Activated naive CD8-positive, alpha-beta T cell treated with anti-CD3 and anti-CD28 coated beads, Interleukin-2, amount 10 ng/mL, durations not matched to agents 7 days and 5 days (primary cell): ENCODE data around the gene ELF1. TPM values are rescaled to one million over a fixed set of nuclear protein-coding genes. Genes with fewer than 3 reads are reported as not detected.

Source experiments
- ATAC-seq: fragments of 150-1000 bp; cut with Tn5 transposase; one replicate; pipeline ENCODE4 v1.10.0; 2021; ENCODE audit warnings: low read depth, moderate library complexity
- POLR2A ChIA-PET: fragments of 350-600 bp; sonication (Branson Sonifier 250); formaldehyde crosslinking; loops from one replicate; lab custom pipeline; 2021; ENCODE audit warnings: antibody characterized with exemption; lab: Charles Lee
- DNase-seq: peaks from one replicate; pipeline ENCODE4 v3.0.0; 2021
- H3K27ac Mint-ChIP-seq: one replicate; pipeline ENCODE4 v1.8.0; 2022; ENCODE audit warnings: mild to moderate bottlenecking, mixed read lengths
- H3K27me3 Mint-ChIP-seq: one replicate; pipeline ENCODE4 v1.8.0; 2022; ENCODE audit warnings: mild to moderate bottlenecking, moderate library complexity, mixed read lengths
- H3K36me3 Mint-ChIP-seq: one replicate; pipeline ENCODE4 v1.8.0; 2021; ENCODE audit warnings: mild to moderate bottlenecking, mixed read lengths
- H3K4me1 Mint-ChIP-seq: one replicate; pipeline ENCODE4 v1.8.0; 2021; ENCODE audit warnings: mixed read lengths
- H3K4me3 Mint-ChIP-seq: one replicate; pipeline ENCODE4 v1.8.0; 2022; ENCODE audit warnings: mild to moderate bottlenecking, moderate library complexity, mixed read lengths
- H3K9me3 Mint-ChIP-seq: one replicate; pipeline ENCODE4 v1.8.0; 2021; ENCODE audit warnings: mixed read lengths
- total RNA-seq, 2 experiments: library from RNA; stranded (reverse); gene quantifications; one replicate each; pipeline ENCODE4 v1.2.3, GENCODE V29; 2021

The ELF1 gene
- total RNA-seq = 100 to 1,000 TPM; 134 to 142 TPM

DNA sequence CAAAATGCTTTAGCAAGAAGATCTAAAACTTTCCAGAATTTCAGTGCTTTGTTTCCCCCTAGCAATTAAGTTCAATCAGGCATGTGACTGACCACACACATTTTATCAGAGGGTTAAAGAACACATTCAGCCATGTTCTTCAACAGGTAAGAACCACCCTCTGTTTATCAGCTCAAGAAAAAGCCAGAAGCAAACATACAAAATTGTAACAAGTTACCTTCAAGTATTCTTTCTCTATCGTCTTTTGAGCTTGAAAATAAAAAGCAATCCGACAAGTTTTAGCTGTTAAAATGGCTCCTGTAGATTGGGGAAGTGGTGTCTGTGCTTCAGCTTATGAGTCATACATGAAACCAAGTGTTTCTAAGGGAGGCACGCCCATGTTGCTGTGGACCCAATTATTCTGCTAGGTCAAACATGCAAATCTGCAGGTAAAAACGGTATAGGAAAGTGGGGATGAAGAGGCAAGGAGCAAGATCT is at the start of gene ELF1:
ELF1 (minus strand) TSS at position 306 of the 477 bp plus-strand sequence. CDS start 37,262 bp downstream, outside the sequence.
- H3K4me3 Mint-ChIP-seq = peak within 1 kb of the TSS; percentile 90
- H3K36me3 Mint-ChIP-seq = peaks cover 15% of the 10 kb centered on the region
- no peaks in the 10 kb centered on the region for H3K27me3 Mint-ChIP-seq
- H3K9me3 Mint-ChIP-seq = no peaks in the 10 kb centered on the region
- peaks cover 31% of the 10 kb centered on the region for H3K4me1 Mint-ChIP-seq
- no peak for DNase-seq
- POLR2A ChIA-PET = interaction anchor here (0.5 to 5.6 kb wide), 11 partner anchors 11 to 243 kb away, joined by 3 to 39 read pairs (median 6); partner anchors contain the start of gene WBP4
- peak within 1 kb of the TSS; percentile 95 for H3K27ac Mint-ChIP-seq
- ATAC-seq = peak; percentile 89

GRCh38 chr13:41065078-41065477 is 46.0 kb upstream of the ELF1 start:
- H3K9me3 Mint-ChIP-seq = no peaks in the 10 kb centered on the region
- peaks cover 18% of the 10 kb centered on the region for H3K4me1 Mint-ChIP-seq
- no peak for DNase-seq
- H3K36me3 Mint-ChIP-seq = peaks cover 24% of the 10 kb centered on the region
- POLR2A ChIA-PET = no interaction called here
- H3K27me3 Mint-ChIP-seq = no peaks in the 10 kb centered on the region
- H3K27ac Mint-ChIP-seq = no peak overlapping the region
- ATAC-seq = no peak
- H3K4me3 Mint-ChIP-seq = no peak overlapping the region

DNA sequence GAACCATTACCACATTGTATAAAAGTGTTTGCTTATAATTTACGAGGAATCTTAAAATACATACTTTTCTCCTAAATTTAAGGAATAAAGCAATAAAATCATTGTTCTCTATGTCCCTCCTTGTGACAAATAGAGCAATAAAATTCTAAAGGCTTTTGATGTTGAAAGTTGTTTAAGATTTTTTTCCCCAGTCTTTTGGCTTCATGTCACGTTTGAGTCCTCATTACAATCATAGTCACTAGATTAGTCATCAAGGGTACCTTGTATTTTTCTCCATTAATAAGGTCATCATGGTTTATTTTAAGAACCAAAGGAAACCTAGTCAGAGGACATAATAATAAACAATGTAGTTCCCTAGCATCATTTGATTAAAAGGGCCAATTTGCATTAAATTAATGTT is 45.4 kb upstream of the ELF1 start:
- Mint-ChIP-seq H3K9me3 (no peaks in the 10 kb centered on the region), H3K4me1 (peaks cover 21% of the 10 kb centered on the region), H3K27me3 (no peaks in the 10 kb centered on the region), H3K4me3 (no peak overlapping the region), H3K36me3 (peaks cover 24% of the 10 kb centered on the region), H3K27ac (no peak overlapping the region)
- POLR2A ChIA-PET = no interaction called here
- no peak for DNase-seq
- ATAC-seq = no peak

DNA sequence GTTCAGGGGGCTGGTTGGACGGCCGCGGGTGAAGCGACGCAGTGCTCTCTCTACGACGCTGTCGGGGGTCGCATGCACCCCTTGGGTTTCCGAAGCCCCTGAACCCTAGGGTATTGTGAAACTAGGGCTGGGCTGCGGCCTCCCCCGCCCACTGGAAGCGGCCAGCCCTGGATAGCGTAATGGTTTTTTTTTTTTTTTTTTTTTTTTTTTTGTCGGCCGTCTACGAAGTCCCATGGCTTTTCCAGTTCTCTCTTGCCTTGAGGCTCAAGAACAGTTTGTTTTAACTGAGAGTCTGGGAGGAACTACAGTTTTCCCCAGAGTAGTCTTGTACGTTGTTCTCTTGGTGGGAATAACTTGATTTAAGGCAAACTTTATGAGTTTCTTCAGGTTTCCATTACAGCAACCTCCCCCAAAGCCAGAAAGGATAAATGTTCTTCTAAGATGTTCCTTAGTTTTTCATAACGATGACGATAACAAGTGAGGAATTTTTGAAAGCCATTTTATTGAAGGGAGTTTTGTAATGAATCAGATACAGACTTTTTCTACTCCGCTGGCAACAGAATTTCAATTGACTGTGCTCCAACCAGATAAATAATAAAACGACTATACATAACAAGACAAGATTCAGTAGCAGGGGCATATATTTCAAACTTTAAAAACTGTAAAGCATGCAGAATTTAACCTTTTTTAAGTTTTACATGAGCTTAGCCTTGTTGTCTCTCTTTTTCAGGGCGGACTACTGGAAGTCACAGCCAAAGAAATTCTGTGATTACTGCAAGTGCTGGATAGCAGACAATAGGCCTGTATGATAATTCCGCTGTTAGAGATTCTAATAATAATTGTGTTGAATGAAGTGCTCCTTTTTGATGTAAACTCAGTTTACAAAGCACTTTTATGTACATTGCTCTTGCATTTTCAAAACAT is 43.1 kb upstream of the ELF1 start:
- POLR2A ChIA-PET = interaction anchor here (1.0 to 1.5 kb wide), 2 partner anchors 141 to 1210 kb away, joined by 3 read pairs; partner anchors contain the start of gene AKAP11
- Mint-ChIP-seq H3K27ac (peak overlapping the region; percentile 96), H3K36me3 (peaks cover 16% of the 10 kb centered on the region), H3K4me1 (peaks cover 41% of the 10 kb centered on the region), H3K9me3 (no peaks in the 10 kb centered on the region), H3K27me3 (no peaks in the 10 kb centered on the region), H3K4me3 (peak overlapping the region; percentile 97)
- DNase-seq = no peak
- peak; percentile 20 for ATAC-seq

DNA sequence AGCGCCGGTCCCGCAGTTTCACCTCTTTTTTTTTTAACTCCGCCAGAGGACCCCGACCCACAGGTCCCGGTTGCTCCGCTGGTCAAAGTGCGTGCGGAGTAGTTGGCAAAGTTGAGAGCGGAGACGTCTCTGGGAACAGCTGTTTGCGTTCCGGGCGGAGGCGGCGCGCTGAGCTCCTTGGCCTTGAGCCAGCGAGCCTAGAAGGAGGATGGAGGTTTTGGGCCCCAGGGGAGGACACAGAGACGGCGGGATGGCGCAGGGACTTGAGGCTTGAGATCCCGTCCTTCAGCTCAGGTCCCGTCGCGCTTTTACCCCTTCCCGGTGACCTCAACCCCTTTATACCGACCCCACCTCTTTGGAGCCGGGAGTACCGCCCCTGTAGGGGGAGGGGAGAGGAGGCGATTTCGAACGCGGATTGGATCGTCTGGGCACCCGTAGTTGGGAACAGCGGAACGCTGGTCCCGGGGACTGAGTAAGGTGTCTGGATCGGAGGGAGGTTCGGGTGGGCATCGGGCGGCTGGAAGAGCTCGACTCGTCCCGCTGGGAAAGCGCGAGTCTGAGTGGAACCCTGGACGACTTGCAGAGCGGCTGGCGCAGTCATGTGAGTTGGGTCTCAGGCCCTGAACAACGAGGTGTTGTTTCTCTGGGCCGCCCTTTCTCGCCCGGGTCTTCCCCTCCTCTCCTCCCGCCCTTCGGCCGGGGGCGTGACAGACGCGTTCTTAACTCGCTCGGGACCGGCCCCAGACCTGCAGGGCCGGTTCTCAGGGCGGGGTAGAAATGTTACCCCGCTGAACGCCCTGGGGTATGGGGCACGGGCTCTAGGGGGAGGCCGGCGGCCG is 42.2 kb upstream of the ELF1 start, which contains the start of gene WBP4:
WBP4 (plus strand) TSS at position 435 of the 839 bp plus-strand sequence; CDS start at position 600, 165 bp downstream.
- peak; percentile 90 for DNase-seq
- POLR2A ChIA-PET = interaction anchor here (0.7 to 2.7 kb wide), 18 partner anchors 13 to 1210 kb away, joined by 3 to 24 read pairs (median 4); partner anchors contain the start of genes AKAP11, ELF1, KBTBD6 and MTRF1
- peak; percentile 77 for ATAC-seq
- Mint-ChIP-seq H3K9me3 (no peaks in the 10 kb centered on the region), H3K36me3 (peaks cover 14% of the 10 kb centered on the region), H3K4me1 (peaks cover 49% of the 10 kb centered on the region), H3K27me3 (no peaks in the 10 kb centered on the region), H3K27ac (peak within 1 kb of the TSS; percentile 96), H3K4me3 (peak within 1 kb of the TSS; percentile 97)

- H3K4me3 Mint-ChIP-seq = peak overlapping the region; percentile 97
- no peaks in the 10 kb centered on the region for H3K9me3 Mint-ChIP-seq
- peak overlapping the region; percentile 96 for H3K27ac Mint-ChIP-seq
- peak; percentile 85 for DNase-seq
- H3K36me3 Mint-ChIP-seq = peaks cover 12% of the 10 kb centered on the region
- no peaks in the 10 kb centered on the region for H3K27me3 Mint-ChIP-seq
- POLR2A ChIA-PET = interaction anchor here (0.7 to 2.7 kb wide), 18 partner anchors 14 to 1211 kb away, joined by 3 to 24 read pairs (median 4); partner anchors contain the start of genes AKAP11, ELF1, KBTBD6 and MTRF1
- H3K4me1 Mint-ChIP-seq = peaks cover 51% of the 10 kb centered on the region
- peak; percentile 49 for ATAC-seq
These were observed 41.6 kb upstream of the ELF1 start for GRCh38 chr13:41060724-41061074.

GRCh38 chr13:41060082-41060723 is 41.1 kb upstream of the ELF1 start:
- peaks cover 10% of the 10 kb centered on the region for H3K36me3 Mint-ChIP-seq
- no peaks in the 10 kb centered on the region for H3K9me3 Mint-ChIP-seq
- POLR2A ChIA-PET = interaction anchor here (0.7 to 2.7 kb wide), 17 partner anchors 14 to 1212 kb away, joined by 3 to 24 read pairs (median 4); partner anchors contain the start of genes AKAP11, ELF1, KBTBD6 and MTRF1
- peak overlapping the region; percentile 96 for H3K27ac Mint-ChIP-seq
- H3K4me3 Mint-ChIP-seq = peak overlapping the region; percentile 97
- DNase-seq = peak; percentile 79
- H3K4me1 Mint-ChIP-seq = peaks cover 53% of the 10 kb centered on the region
- H3K27me3 Mint-ChIP-seq = no peaks in the 10 kb centered on the region
- ATAC-seq = peak; percentile 31

GRCh38 chr13:41059456-41060081 is 40.5 kb upstream of the ELF1 start:
- H3K27ac Mint-ChIP-seq = peak overlapping the region; percentile 96
- POLR2A ChIA-PET = interaction anchor here (1.2 to 2.7 kb wide), 3 partner anchors 40 to 135 kb away, joined by 3 to 24 read pairs (median 11); partner anchors contain the start of genes ELF1 and KBTBD7
- ATAC-seq = no peak

DNA sequence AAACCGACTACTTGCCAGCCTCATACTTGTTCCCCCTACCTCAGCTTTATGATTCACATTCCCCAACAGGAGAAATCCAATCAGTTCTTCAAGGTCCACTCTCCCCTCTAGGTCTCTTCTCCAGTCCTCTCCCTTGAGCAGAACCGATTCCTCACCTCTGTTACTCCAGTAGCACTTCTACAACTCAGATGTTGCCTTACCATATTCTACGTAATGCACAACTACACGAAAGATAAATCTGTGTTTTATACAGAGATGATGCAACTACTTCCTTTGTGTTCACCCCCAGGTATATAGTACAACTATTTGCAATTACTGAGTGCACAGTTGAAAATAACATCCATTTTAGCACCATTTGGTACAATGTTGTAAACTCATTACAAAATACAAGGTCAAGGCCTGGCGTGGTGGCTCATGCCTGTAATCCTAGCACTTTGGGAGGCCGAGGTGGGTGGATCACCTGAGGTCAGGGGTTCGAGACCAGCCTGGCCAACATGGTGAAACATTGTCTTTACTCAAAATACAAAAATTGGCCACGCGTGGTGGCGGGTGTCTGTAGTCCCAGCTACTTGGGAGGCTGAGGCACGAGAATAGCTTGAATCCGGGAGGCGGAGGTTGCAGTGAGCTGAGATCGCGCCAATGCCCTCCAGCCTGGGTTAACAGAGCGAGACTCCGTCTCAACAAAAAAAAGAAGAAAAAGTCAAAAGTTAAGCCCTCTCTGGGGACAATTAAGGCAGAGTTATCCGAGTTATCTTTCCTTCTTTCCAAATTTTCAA is 39.4 kb upstream of the ELF1 start:
- Mint-ChIP-seq H3K27ac (peak overlapping the region; percentile 39), H3K4me3 (peak overlapping the region; percentile 97), H3K4me1 (peaks cover 61% of the 10 kb centered on the region), H3K36me3 (peaks cover 7% of the 10 kb centered on the region), H3K9me3 (no peaks in the 10 kb centered on the region), H3K27me3 (no peaks in the 10 kb centered on the region)
- no peak for ATAC-seq
- no peak for DNase-seq
- POLR2A ChIA-PET = interaction anchor here (1.2 to 2.7 kb wide), 2 partner anchors 39 to 136 kb away, joined by 3 to 24 read pairs; partner anchors contain the start of genes ELF1 and KBTBD7

More at GRCh38 chr13:41059456-41060081, 40.5 kb upstream of the ELF1 start:
- DNase-seq = no peak
- Mint-ChIP-seq H3K4me3 (peak overlapping the region; percentile 97), H3K9me3 (no peaks in the 10 kb centered on the region), H3K27me3 (no peaks in the 10 kb centered on the region), H3K36me3 (peaks cover 10% of the 10 kb centered on the region), H3K4me1 (peaks cover 58% of the 10 kb centered on the region)

- Mint-ChIP-seq H3K36me3 (peaks cover 3% of the 10 kb centered on the region), H3K27ac (no peak overlapping the region)
These were observed 38.0 kb upstream of the ELF1 start for GRCh38 chr13:41056826-41057711.

More at GRCh38 chr13:41056826-41057711, 38.0 kb upstream of the ELF1 start:
- DNase-seq (no peak), ATAC-seq (no peak)
- peaks cover 51% of the 10 kb centered on the region for H3K4me1 Mint-ChIP-seq
- H3K9me3 Mint-ChIP-seq = no peaks in the 10 kb centered on the region
- H3K27me3 Mint-ChIP-seq = no peaks in the 10 kb centered on the region
- no peak overlapping the region for H3K4me3 Mint-ChIP-seq
- POLR2A ChIA-PET = interaction anchor here (0.7 kb wide), 1 partner anchor 22 kb away, joined by 4 read pairs; no protein-coding TSS in a partner anchor
